ENCODE data around the gene SCN1A.

DNA sequence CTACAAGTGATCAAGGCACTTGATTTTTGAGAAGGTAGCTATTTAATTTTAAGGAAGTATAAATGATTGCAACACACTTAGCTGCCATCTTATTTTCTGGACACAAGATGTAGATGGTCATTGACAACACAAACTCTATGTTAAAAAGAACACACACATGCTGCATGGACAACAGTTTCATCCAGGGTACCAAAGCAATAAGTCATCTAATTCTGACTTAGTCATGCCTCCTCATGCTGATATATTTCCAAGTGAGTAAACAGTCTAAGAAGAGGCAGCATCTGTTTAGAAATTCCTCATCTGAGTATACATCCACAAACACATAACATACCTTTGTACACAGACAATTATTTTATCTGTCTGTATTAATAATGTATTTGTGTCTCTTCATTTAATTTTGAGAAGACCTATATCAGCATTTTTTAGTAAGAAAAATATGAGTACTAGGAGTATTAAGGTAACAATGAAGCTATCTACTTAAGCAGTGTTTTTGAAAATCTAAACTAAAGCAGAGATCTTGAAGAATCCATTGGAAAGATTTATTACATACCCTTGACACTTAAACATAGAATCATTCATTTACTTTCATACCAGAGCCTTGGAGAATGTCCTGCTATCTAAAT lies 84.9 kb downstream of the SCN1A start:
- TF ChIP-seq, protein P1, sequence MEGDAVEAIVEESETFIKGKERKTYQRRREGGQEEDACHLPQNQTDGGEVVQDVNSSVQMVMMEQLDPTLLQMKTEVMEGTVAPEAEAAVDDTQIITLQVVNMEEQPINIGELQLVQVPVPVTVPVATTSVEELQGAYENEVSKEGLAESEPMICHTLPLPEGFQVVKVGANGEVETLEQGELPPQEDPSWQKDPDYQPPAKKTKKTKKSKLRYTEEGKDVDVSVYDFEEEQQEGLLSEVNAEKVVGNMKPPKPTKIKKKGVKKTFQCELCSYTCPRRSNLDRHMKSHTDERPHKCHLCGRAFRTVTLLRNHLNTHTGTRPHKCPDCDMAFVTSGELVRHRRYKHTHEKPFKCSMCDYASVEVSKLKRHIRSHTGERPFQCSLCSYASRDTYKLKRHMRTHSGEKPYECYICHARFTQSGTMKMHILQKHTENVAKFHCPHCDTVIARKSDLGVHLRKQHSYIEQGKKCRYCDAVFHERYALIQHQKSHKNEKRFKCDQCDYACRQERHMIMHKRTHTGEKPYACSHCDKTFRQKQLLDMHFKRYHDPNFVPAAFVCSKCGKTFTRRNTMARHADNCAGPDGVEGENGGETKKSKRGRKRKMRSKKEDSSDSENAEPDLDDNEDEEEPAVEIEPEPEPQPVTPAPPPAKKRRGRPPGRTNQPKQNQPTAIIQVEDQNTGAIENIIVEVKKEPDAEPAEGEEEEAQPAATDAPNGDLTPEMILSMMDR (conservative IDR thresholded peaks at IDR 0.05; ENCODE audit: low read depth, low read length), result no peak
- TF ChIP-seq EZH2 (IDR thresholded peaks at IDR 0.05; ENCODE audit: borderline replicate concordance, low read depth, low read length, poor library complexity, severe bottlenecking), result no peak
